Panc1 (cell line): ENCODE data around the gene NDUFAF3. TPM values are rescaled to one million over a fixed set of nuclear protein-coding genes. Genes with fewer than 3 reads are reported as not detected.

Source experiments
- ATAC-seq: fragments of 200-7000 bp; cut with Tn5 transposase; 2 replicates; pipeline ENCODE4 v1.9.1; 2020; ENCODE audit warnings: mild to moderate bottlenecking, moderate library complexity
- BruUV-seq: library from RNA; stranded (reverse); fragments of 400-500 nt; replicated peaks from 2 replicates; lab custom pipeline; 2021; lab: Mats Ljungman, UMichigan
- CTCF ChIA-PET: fragments of 300-600 bp; sonication (Branson Sonifier 250); formaldehyde crosslinking; loops from one replicate; lab custom pipeline; 2022; ENCODE audit warnings: antibody characterized with exemption; lab: Charles Lee
- POLR2A ChIA-PET: fragments of 300-600 bp; sonication (Branson Sonifier 250); formaldehyde crosslinking; loops from one replicate; lab custom pipeline; 2022; ENCODE audit warnings: antibody characterized with exemption; lab: Charles Lee
- DNase-seq: peaks from one replicate; pipeline ENCODE4 v3.0.0-alpha.2; 2010; ENCODE audit warnings: low read depth, low spot score
- H3K27ac ChIP-seq: 2 replicates; pipeline ENCODE4 v1.5.1; 2011; ENCODE audit warnings: mild to moderate bottlenecking, low read length, inconsistent platforms
- H3K27me3 ChIP-seq: fragments of 200-500 bp; sonication (Bioruptor generic); 2 replicates; pipeline ENCODE4 v1.6.0; 2014; ENCODE audit warnings: low read length, inconsistent platforms; ENCODE audit not compliant: control insufficient read depth, insufficient read depth
- H3K36me3 ChIP-seq: fragments of 200-500 bp; sonication (Bioruptor generic); 2 replicates; pipeline ENCODE4 v1.5.1; 2014; ENCODE audit warnings: inconsistent platforms, mild to moderate bottlenecking, low read length, moderate library complexity; ENCODE audit not compliant: control insufficient read depth, insufficient read depth
- H3K4me1 ChIP-seq: 2 replicates; pipeline ENCODE4 v1.5.1; 2011; ENCODE audit warnings: inconsistent platforms, mild to moderate bottlenecking, low read length, moderate library complexity; ENCODE audit not compliant: control insufficient read depth, insufficient read depth
- H3K4me3 ChIP-seq, 2 experiments: 2 replicates each; pipeline ENCODE4 v1.5.1; 2011 to 2012; ENCODE audit warnings: low read depth in 2 of 2, low read length in 2 of 2, mild to moderate bottlenecking in 2 of 2, inconsistent platforms in 1 of 2, moderate library complexity in 1 of 2
- H3K9me3 ChIP-seq: fragments of 200-500 bp; sonication (Bioruptor generic); 2 replicates; pipeline ENCODE4 v1.5.1; 2014; ENCODE audit warnings: low read depth, mild to moderate bottlenecking, inconsistent platforms, low read length, moderate library complexity; ENCODE audit not compliant: control insufficient read depth, insufficient read depth
- POLR2AphosphoS5 ChIP-seq: IDR thresholded peaks from 2 replicates; pipeline ENCODE4 v1.6.1; 2012; ENCODE audit warnings: mild to moderate bottlenecking, low read depth, low read length, moderate library complexity
- SIN3A ChIP-seq: IDR thresholded peaks from 2 replicates; pipeline ENCODE4 v1.6.1; 2012; ENCODE audit warnings: low read depth, mild to moderate bottlenecking, low read length, moderate library complexity, borderline replicate concordance; ENCODE audit not compliant: insufficient read depth
- TCF7L2 ChIP-seq: IDR thresholded peaks from 2 replicates; pipeline ENCODE4 v1.6.1; 2011; ENCODE audit warnings: mild to moderate bottlenecking, low read depth, low read length, inconsistent platforms
- in situ Hi-C: cut with HindIII; loops from 2 replicates; pipeline ENCODE4 v1.10.0; 2016; ENCODE audit warnings: low sequenced_read_pairs, low pct_unique_long_range_greater_than_20kb
- intact Hi-C: fragments of 100-400 bp; cut with micrococcal nuclease; formaldehyde crosslinking; loops from one replicate; pipeline ENCODE4 v1.10.0; 2022; ENCODE audit not compliant: unreplicated experiment
- total RNA-seq: library from RNA; stranded (reverse); gene quantifications from one replicate; pipeline ENCODE4 v1.2.1, GENCODE V29; 2021; ENCODE audit not compliant: unreplicated experiment
- TF ChIP-seq, protein P1 (sequence below): fragments of 450-650 bp; IDR thresholded peaks from 2 replicates; pipeline ENCODE4 v1.5.1; 2017; ENCODE audit warnings: mild to moderate bottlenecking
- TF ChIP-seq, protein P2 (sequence below), 2 experiments: IDR thresholded peaks; 2 replicates each; pipeline ENCODE4 v1.6.1; 2011 to 2012; ENCODE audit warnings: low read depth in 2 of 2, control low read depth in 1 of 2, low read length in 1 of 2, mild to moderate bottlenecking in 1 of 2, moderate library complexity in 1 of 2; ENCODE audit not compliant: insufficient read depth in 1 of 2

The NDUFAF3 gene
- total RNA-seq, 1 experiment from 2014 or later, result 101 TPM

- DNase-seq, result no peak
- TF ChIP-seq TCF7L2 (no peak), SIN3A (no peak), POLR2AphosphoS5 (no peak)
- TF ChIP-seq, protein P1, sequence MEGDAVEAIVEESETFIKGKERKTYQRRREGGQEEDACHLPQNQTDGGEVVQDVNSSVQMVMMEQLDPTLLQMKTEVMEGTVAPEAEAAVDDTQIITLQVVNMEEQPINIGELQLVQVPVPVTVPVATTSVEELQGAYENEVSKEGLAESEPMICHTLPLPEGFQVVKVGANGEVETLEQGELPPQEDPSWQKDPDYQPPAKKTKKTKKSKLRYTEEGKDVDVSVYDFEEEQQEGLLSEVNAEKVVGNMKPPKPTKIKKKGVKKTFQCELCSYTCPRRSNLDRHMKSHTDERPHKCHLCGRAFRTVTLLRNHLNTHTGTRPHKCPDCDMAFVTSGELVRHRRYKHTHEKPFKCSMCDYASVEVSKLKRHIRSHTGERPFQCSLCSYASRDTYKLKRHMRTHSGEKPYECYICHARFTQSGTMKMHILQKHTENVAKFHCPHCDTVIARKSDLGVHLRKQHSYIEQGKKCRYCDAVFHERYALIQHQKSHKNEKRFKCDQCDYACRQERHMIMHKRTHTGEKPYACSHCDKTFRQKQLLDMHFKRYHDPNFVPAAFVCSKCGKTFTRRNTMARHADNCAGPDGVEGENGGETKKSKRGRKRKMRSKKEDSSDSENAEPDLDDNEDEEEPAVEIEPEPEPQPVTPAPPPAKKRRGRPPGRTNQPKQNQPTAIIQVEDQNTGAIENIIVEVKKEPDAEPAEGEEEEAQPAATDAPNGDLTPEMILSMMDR, result no peak
- TF ChIP-seq, protein P2, sequence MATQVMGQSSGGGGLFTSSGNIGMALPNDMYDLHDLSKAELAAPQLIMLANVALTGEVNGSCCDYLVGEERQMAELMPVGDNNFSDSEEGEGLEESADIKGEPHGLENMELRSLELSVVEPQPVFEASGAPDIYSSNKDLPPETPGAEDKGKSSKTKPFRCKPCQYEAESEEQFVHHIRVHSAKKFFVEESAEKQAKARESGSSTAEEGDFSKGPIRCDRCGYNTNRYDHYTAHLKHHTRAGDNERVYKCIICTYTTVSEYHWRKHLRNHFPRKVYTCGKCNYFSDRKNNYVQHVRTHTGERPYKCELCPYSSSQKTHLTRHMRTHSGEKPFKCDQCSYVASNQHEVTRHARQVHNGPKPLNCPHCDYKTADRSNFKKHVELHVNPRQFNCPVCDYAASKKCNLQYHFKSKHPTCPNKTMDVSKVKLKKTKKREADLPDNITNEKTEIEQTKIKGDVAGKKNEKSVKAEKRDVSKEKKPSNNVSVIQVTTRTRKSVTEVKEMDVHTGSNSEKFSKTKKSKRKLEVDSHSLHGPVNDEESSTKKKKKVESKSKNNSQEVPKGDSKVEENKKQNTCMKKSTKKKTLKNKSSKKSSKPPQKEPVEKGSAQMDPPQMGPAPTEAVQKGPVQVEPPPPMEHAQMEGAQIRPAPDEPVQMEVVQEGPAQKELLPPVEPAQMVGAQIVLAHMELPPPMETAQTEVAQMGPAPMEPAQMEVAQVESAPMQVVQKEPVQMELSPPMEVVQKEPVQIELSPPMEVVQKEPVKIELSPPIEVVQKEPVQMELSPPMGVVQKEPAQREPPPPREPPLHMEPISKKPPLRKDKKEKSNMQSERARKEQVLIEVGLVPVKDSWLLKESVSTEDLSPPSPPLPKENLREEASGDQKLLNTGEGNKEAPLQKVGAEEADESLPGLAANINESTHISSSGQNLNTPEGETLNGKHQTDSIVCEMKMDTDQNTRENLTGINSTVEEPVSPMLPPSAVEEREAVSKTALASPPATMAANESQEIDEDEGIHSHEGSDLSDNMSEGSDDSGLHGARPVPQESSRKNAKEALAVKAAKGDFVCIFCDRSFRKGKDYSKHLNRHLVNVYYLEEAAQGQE (IDR thresholded peaks at IDR 0.05; ENCODE audit: insufficient read depth in 1 of 2, low read depth in 2 of 2, low read length in 1 of 2), result no peak
- H3K36me3 ChIP-seq, result peaks cover 3% of the 10 kb centered on the region; the same call in 1 of the 2 replicates
- in situ Hi-C loops (no loop called here), intact Hi-C loops (no loop called here)
- TSS peak; percentile 72 for BruUV-seq
- H3K27ac ChIP-seq, result no peak overlapping the region
- no peaks in the 10 kb centered on the region for H3K27me3 ChIP-seq
- H3K4me3 ChIP-seq, result no peak overlapping the region
- no peaks in the 10 kb centered on the region for H3K4me1 ChIP-seq
- ChIA-PET CTCF (no interaction called here), POLR2A (no interaction called here)
- H3K9me3 ChIP-seq, result no peaks in the 10 kb centered on the region
- ATAC-seq, result no peak
Measured at GRCh38 chr3:49053543-49053942, 31.6 kb downstream of the NDUFAF3 start.

- in situ Hi-C loops (no loop called here), intact Hi-C loops (no loop called here)
- H3K9me3 ChIP-seq, result no peaks in the 10 kb centered on the region
- ATAC-seq (no peak), DNase-seq (no peak)
- H3K4me1 ChIP-seq, result no peaks in the 10 kb centered on the region
- peaks cover 3% of the 10 kb centered on the region; the same call in 1 of the 2 replicates for H3K36me3 ChIP-seq
- no peak overlapping the region for H3K27ac ChIP-seq
- no TSS peak for BruUV-seq
- no peaks in the 10 kb centered on the region for H3K27me3 ChIP-seq
- no peak overlapping the region for H3K4me3 ChIP-seq
- ChIA-PET POLR2A (no interaction called here), CTCF (no interaction called here)
- TF ChIP-seq, protein P2 (IDR thresholded peaks at IDR 0.05; ENCODE audit: insufficient read depth in 1 of 2, low read depth in 2 of 2, low read length in 1 of 2), result no peak
- TF ChIP-seq SIN3A (no peak), TCF7L2 (no peak), POLR2AphosphoS5 (no peak)
- TF ChIP-seq, protein P1, result no peak
Measured at GRCh38 chr3:49054344-49054862, 32.5 kb downstream of the NDUFAF3 start.
